DMS 273 (cell line): Measurements from ENCODE around the gene BRMS1L.
"Not testable (repeated sequence)": the region's sequence is repeated elsewhere in the genome, so short reads cannot be mapped to it uniquely, and the experiment has no call there.

Experiments
- DNase-seq: peaks from one replicate; lab custom pipeline; 2025; ENCODE audit not compliant: unreplicated experiment; lab: John Stamatoyannopoulos, UW

Gene BRMS1L

GRCh38 chr14:35821564-35822411 lies 4.3 kb upstream of the BRMS1L start:
- DNase-seq: peak; percentile 71

- DNase-seq: no peak
Measured at GRCh38 chr14:35822501-35822900, 3.6 kb upstream of the BRMS1L start.

GRCh38 chr14:35824446-35825165 lies 1.5 kb upstream of the BRMS1L start:
- DNase-seq: not testable (repeated sequence)

DNA sequence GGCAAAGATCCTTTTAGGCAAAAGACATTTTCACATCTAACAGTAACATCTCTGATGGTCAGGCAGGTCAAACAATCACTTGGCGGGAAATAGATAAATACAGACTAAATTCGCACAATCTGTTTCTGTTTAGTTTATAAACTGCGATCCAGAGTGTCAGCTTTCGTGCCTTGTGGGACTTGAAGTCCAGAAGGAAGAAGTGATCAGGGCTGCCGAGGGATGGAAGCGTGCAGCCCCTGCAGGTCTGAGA lies 245 bp upstream of the BRMS1L start:
- DNase-seq: no peak

- no peak for DNase-seq
Measured at GRCh38 chr14:35826952-35827416, 846 bp downstream of the BRMS1L start.

DNA sequence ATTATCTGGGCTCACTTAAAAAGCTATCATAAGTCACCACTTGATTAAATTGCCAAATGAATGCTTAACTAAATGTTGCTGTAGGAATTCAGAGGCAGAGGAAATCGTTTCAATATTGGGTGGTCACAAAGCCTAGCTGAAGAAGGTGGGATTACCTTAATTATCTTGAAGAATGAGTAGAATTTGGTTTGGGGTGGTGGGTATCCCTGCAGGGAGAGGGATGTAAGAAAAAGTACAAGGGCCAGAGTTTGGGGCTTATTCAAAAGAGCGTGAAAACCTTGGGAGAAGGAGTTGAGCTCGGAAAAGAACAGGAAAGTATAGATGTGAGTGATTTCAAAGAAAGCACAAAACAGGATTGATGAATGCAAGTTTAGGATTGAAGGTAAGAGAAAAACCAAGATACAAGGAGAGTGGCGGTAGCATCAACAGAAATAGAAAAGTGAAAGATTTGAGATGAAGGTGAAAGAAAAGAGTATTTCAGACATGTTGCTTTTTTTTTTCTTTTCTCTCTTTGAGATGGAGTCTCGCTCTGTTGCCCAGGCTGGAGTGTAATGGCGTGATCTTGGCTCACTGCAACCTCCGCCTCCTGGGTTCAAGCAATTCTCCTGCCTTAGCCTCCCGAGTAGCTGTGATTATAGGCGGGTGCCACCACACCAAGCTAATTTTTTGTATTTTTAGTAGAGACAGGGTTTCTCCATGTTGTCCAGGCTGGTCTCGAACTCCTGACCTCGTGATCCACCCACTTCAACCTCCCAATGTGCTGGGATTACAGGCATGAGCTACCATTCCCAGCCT lies 1.7 kb downstream of the BRMS1L start:
- no peak for DNase-seq

- no peak for DNase-seq
Measured at GRCh38 chr14:35829449-35829848, 3.3 kb downstream of the BRMS1L start.

- DNase-seq: no peak
Measured at GRCh38 chr14:35835208-35835982, 9.3 kb downstream of the BRMS1L start.

GRCh38 chr14:35841704-35842103 lies 15.6 kb downstream of the BRMS1L start:
- not testable (repeated sequence) for DNase-seq

- DNase-seq: not testable (repeated sequence)
Measured at GRCh38 chr14:35842245-35842644, 16.1 kb downstream of the BRMS1L start.

DNA sequence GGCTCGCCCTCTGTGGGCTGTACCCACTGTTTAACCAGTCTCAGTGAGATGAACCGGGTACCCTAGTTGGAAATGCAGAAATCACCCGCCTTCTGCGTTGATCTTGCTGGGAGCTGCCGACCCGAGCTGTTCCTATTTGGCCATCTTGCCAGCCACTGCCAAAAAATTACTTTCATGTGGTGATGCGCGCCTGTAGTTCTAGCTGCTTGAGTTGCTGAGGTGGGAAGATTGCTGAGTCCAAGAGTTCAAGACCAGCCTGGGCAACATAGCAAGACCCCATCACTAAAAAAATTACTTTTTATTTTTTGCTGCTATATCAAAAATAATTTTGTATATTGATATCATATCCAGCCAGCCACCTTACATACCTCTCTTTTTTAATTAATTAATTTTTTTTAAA lies 18.4 kb downstream of the BRMS1L start:
- no peak for DNase-seq

DNA sequence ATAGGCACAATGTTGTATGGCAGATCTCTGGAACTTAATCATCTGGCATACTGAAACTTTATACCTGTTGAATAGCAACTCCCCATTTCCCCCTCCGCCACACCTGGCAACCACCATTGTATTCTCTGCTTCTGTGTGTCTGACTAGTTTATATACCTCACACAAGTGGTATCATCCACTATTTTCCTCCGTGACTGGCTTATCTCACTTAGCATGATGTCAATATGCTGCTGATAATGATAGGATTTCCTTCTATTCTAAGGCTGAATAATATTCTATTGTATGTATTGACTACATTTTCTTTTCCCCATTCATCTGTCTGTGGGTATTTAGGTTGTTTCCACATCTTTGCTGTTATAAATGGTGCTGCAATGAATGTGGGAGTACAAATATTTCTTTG lies 21.5 kb downstream of the BRMS1L start:
- no peak for DNase-seq

DNA sequence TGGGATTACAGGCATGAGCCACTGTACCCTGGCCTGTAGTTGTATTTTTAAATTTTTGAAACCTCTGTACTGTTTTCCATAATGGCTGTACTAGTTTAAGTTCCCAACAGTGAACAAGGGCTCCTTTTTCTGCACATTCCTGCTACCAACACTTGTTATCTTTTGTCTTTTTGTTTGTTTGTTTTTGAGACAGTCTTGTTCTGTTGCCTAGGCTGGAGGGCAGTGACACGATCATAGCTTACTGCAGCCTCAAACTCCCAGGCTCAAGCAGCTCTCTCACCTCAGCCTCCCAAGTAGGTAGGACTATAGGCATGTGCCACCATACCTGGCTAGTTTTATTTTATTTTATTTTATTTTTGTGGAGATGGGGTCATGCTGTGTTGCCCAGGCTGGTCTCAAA lies 23.0 kb downstream of the BRMS1L start:
- DNase-seq: no peak

DNA sequence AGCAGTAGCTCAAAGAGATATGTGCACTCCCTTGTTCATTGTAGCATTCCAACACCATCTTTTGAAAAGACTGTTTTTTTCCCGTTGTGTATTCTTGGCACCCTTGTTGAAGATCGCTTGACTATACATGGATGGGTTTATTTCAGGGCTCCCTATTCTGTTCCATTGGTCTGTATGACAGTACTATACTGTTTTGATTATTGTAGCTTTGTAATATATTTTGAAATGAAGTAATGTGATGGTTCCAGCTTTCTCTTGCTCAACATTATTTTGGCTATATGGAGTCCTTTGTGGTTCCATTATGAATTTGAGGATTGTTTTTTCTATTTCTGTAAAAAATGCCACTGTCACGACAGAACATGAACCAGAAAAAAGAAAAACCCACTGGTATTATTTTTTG lies 25.7 kb downstream of the BRMS1L start:
- no peak for DNase-seq

GRCh38 chr14:35853225-35853624 lies 27.1 kb downstream of the BRMS1L start:
- no peak for DNase-seq

DNA sequence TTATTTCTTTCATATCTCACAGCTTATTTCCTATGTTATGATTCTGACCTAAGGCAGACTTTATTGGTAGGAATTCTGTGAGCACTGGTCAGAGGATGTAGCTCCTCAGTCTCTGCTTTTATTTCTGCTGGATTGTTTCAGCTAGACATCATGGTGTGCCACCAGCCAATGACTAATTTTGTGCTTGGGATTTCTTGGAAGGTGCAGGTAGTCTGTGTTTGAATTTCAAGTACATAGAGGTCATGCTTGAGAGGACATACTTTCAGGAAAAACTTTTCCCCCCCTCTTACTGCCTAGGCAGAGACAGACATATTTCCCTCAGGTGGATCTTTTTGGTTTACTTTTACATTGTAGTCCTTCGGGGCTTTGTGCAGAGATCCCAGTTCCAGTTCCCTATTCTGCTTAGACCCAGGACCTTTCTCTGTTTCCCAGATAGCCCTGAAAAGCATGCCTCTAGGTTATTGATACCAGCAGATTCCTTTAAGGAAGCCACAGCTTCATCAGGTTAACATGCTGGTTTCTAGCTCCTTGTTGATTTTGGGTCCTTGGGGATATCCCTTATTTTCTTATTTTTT lies 28.6 kb downstream of the BRMS1L start:
- DNase-seq: no peak

- DNase-seq: peak; percentile 37
Measured at GRCh38 chr14:35855876-35856481, 29.8 kb downstream of the BRMS1L start.

- no peak for DNase-seq
Measured at GRCh38 chr14:35858521-35859209, 32.5 kb downstream of the BRMS1L start.

DNA sequence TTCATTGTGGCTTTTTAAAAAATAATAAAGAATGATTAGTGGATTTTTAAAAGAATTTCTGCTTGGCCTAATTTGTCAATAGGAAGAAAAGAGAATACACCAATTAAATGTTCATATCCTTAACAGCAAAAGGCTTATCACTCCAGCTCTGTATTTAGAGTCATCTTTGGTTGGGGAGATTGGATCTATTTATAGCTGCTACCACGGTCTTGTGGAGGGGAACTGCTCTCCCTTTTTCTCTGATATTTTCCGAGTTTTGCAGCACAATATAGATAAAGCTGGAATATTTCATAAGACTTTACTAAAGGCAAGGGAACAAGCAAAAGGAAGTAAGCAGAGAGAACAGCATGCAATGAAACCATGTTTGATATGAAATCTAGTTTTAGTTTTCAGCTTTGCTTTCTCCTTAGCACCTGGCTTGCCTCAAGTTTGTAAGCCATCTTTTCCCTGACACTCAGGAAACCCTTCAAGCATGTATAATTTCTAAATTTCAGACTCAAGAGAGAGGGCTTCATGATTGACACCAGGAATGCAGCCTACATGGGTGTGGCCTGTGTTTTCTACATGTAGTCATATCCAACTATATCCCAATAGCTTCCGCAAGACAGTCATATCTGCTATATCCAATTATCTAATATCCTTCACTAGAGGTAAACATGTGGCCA lies 35.2 kb downstream of the BRMS1L start:
- no peak for DNase-seq
